SK-N-SH treated with all-trans-retinoic acid at 6 μM for 48 hours (cell line): ENCODE data around the gene OTOF.

ENCODE experiments used
- ARNTL ChIP-seq: fragments of 450-650 bp; formaldehyde crosslinking; IDR thresholded peaks from 2 replicates; pipeline ENCODE4 v1.5.0; 2020; ENCODE audit warnings: low read depth, mild to moderate bottlenecking, moderate library complexity, borderline replicate concordance
- OSR1 ChIP-seq: fragments of 250-450 bp; sonication (Bioruptor Pico); IDR thresholded peaks from 2 replicates; pipeline ENCODE4 v1.8.0; 2022; ENCODE audit warnings: moderate library complexity, mild to moderate bottlenecking, inconsistent platforms

GRCh38 chr2:26455037-26455669, 22.8 kb downstream of the OTOF start:
- no peak for TF ChIP-seq ARNTL (CRISPR knock-in tag)
- no peak for TF ChIP-seq OSR1 (CRISPR knock-in tag)
